Uterus (tissue), 2 donors: ENCODE results near the gene IGFBP3.

Source experiments
- CTCF ChIP-seq, 4 experiments: fragments of 200-600 bp in 2 of 4; fragments of 450-650 bp in 2 of 4; sonication (generic) in 2 of 4; IDR thresholded peaks; one replicate each; pipeline ENCODE4 v1.5.1; 2016 to 2019; ENCODE audit warnings: antibody characterized with exemption in 4 of 4, mild to moderate bottlenecking in 2 of 4, moderate library complexity in 1 of 4
- POLR2A ChIP-seq, 2 donors: fragments of 450-650 bp; IDR thresholded peaks; one replicate each; pipeline ENCODE4 v1.6.1; 2016; ENCODE audit warnings: antibody characterized with exemption in 2 of 2, mild to moderate bottlenecking in 1 of 2, moderate library complexity in 1 of 2

GRCh38 chr7:45927721-45928120, 6.6 kb upstream of the IGFBP3 start:
- TF ChIP-seq CTCF (IDR thresholded peaks at IDR 0.05): no peak
- no peak for TF ChIP-seq POLR2A (IDR thresholded peaks at IDR 0.05)
